Right ventricle myocardium inferior (tissue), 1 donor: ENCODE data around the gene TBC1D8. TPM values are rescaled to one million over a fixed set of nuclear protein-coding genes. Genes with fewer than 3 reads are reported as not detected.
A peak's percentile ranks its signal among the peaks of the same experiment; 100 is the strongest.

Experiments
- ATAC-seq: fragments of 200-7000 bp; cut with Tn5 transposase; one replicate; pipeline ENCODE4 v1.9.1; 2020; ENCODE audit warnings: mild to moderate bottlenecking, moderate library complexity
- DNase-seq: peaks from one replicate; pipeline ENCODE4 v3.0.0; 2021; ENCODE audit errors: missing footprints
- intact Hi-C: fragments of 100-400 bp; cut with DNase I; formaldehyde crosslinking; loops from one replicate; pipeline ENCODE4 v1.11.0; 2022
- total RNA-seq: library from RNA; stranded (reverse); fragmentation: NEBNext Ultra II Directional; extraction: Animal tissue kit (Norgen Biotek cat#: 25700); gene quantifications from one replicate; pipeline ENCODE4 v1.2.1, GENCODE V29; 2021
- donor health status: DM: no; HTN: yes; CAD: no; lungs with severe emphysema.

TBC1D8 gene
- total RNA-seq, 1 donor from 2014 or later, result 37.9 TPM

DNA sequence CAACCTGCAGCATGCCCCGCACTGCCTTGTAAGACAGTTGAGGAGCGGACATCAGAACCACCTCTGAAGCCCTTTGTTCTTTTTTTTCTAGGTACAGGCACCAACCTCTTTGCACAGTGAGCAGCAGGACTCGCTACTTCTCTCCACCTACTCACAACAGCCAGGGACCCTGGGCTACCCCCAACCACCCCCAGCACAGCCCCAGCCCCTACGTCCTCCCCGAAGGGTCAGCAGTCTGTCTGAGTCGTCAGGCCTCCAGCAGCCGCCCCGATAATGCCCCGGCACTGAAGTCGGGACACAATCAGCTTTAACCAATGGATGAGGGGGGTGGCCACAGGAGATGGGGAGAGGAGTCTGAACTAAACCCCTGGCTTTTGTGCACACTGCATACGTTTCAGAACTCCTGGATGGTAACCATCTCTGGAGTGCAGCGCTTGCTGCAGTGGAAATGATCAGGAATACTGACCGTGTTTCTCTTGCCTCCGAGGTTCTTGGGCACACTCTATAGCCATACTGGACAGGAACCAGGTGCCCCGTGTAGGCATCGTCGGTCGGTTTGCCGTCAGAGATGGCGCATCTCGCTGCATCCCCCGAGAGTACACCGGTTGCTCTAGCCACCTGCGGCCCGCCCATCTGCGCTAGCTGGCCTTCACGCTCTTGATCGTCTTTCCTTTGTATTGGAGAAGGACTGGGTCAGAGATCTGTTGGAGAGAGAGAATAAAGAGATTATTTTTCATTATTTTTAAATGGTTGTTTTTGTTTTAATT is 155.7 kb downstream of the TBC1D8 start:
- intact Hi-C loops, result no loop called here
- ATAC-seq (no peak), DNase-seq (no peak)

- intact Hi-C loops, result no loop called here
- no peak for ATAC-seq
These were observed 157.9 kb downstream of the TBC1D8 start for GRCh38 chr2:100993294-100993693.

GRCh38 chr2:100992262-100992661 is 158.9 kb downstream of the TBC1D8 start:
- ATAC-seq (no peak), DNase-seq (no peak)
- intact Hi-C loops, result no loop called here

More at GRCh38 chr2:100993294-100993693, 157.9 kb downstream of the TBC1D8 start:
- no peak for DNase-seq

GRCh38 chr2:100991404-100991773 is 159.8 kb downstream of the TBC1D8 start:
- no peak for ATAC-seq
- intact Hi-C loops, result no loop called here
- DNase-seq, result no peak

DNA sequence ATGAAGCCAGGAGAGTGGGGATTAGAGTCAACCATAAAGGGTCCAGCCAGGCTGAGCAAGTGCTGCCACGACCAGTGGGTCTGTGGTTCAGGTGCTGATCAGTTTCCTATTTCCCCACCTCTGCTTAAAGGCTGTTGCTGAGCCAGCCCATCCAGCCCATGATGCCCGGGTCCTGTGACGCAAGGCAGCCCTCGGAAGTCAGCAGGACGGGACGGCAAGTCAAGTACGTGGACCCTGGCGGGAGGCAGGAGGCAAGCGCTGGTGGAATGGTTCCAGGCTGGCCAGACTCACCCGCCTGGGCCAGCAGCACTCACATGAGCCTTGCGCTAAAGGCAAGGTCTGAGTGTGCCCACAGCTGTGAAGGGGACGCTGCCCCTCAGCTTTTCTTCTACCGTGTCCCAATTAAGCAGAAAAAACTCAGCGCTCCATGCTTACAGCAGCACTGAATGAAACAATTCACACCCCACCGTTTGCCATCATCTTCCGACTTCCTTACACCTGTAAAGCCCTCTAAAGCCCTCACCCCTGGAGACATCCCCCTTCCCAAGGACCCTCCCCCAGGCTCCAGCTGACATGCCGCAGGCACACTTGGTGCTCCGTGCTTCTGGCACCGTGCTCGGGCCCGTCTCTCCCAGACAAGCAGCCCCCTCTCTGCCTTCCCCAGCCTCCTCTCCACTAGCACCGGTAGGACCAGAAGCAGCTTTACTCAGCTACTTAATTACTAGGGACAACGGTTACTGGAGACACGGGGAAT is 160.4 kb downstream of the TBC1D8 start:
- DNase-seq (no peak), ATAC-seq (no peak)
- intact Hi-C loops, result no loop called here

DNA sequence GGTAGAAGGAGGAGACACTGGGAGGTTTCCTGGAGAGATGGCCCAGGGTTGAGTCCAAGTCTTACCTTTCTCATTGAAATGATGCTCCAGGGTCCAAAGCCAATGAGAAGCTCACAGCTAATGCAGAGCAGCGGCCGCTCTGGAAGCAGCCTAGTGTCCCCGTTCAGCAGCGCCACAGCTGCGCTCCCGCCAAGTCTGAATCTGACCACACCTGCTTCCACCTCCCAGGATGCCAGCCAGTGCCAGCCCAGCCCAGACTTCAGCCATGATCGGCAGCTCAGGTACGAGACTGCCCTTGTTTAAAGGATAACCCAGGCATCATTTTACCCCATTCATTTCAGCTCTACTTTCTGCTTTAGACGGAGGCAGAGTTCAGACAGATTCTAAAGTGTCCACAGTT is 161.0 kb downstream of the TBC1D8 start:
- no peak for ATAC-seq

GRCh38 chr2:100989666-100990065 is 161.5 kb downstream of the TBC1D8 start:
- DNase-seq, result no peak
- intact Hi-C loops, result loop anchor here (5.0 kb wide), 1 partner anchor 167 kb away; the partner anchor contains the start of gene NPAS2
- ATAC-seq, result no peak

More for the DNA sequence above, 161.0 kb downstream of the TBC1D8 start:
- intact Hi-C loops, result no loop called here
- no peak for DNase-seq

DNA sequence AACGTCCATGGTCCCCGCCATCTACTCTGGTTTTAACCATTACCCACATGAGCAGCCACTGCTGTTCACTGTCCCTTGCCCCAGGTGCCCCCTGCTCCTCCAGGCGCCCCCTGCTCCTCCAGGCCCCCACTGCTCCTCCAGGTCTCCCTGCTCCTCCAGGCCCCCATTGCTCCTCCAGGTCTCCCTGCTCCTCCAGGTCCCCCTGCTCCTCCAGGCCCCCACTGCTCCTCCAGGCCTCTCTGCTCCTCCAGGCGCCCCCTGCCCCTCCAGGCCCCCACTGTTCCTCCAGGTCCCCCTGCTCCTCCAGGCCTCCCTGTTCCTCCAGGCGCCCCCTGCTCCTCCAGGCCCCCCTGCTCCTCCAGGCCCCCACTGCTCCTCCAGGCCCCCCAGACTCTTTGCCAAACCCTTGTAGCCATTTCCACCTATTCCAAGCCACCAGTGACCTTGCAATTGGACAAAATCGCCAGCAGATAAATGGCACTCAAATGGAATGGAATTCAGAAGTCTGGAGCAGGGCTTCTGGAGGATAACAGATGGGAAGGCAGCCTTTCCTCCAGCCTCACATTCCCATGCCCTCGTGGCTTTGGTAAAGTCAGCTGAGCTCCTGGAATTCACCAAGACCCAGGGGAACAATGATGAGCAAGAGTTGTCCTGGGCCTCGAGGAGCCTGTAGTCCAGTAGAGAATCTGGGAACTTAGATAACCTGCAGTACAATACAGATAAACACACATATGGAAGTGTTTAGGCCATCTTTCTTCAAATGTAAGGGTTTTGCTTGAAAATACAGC is 162.4 kb downstream of the TBC1D8 start:
- no peak for DNase-seq
- intact Hi-C loops, result loop anchor here (5.0 kb wide), 1 partner anchor 167 kb away; the partner anchor contains the start of gene NPAS2
- ATAC-seq, result no peak

- intact Hi-C loops, result loop anchor here (5.0 kb wide), 1 partner anchor 166 kb away; the partner anchor contains the start of gene NPAS2
- DNase-seq, result no peak
- ATAC-seq, result no peak
These were observed 163.2 kb downstream of the TBC1D8 start for GRCh38 chr2:100987974-100988373.

DNA sequence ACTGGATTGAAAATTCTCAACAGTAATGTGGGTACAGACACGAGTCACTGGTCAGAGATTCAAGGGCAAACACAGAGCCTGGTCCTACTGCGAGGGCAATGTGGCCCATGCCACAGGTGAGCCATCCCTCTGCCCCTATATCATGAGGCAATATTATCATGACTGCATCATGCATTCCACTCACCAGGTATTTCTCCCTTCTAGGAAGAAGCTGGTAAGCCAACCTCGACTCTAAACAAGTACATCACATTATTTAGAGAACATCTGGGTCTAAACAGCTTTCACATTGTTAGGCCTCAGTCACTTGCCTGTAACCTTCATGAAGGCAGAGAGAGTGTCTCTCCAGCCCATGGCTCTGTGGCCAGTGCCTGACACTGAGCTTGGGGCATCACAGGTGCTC is 163.6 kb downstream of the TBC1D8 start:
- DNase-seq (no peak), ATAC-seq (no peak)
- intact Hi-C loops, result loop anchor here (5.0 kb wide), 1 partner anchor 165 kb away; the partner anchor contains the start of gene NPAS2

- intact Hi-C loops, result loop anchor here (5.0 kb wide), 1 partner anchor 164 kb away; the partner anchor contains the start of gene NPAS2
- ATAC-seq, result no peak
These were observed 165.0 kb downstream of the TBC1D8 start for GRCh38 chr2:100986157-100986556.

GRCh38 chr2:100984892-100985307 is 166.3 kb downstream of the TBC1D8 start:
- peak; percentile 66 for ATAC-seq
- peak; percentile 90 for DNase-seq
- intact Hi-C loops, result loop anchor here (1.0 to 5.0 kb wide), 3 partner anchors 163 to 378 kb away; partner anchors contain the start of gene NPAS2

More at GRCh38 chr2:100986157-100986556, 165.0 kb downstream of the TBC1D8 start:
- DNase-seq, result no peak

GRCh38 chr2:100983684-100984310 is 167.4 kb downstream of the TBC1D8 start:
- intact Hi-C loops, result loop anchor here (2.0 kb wide), 1 partner anchor 377 kb away; no protein-coding TSS in a partner anchor
- DNase-seq (no peak), ATAC-seq (no peak)

- no peak for DNase-seq
- intact Hi-C loops, result no loop called here
These were observed 168.0 kb downstream of the TBC1D8 start for GRCh38 chr2:100983201-100983600.

GRCh38 chr2:100982431-100982861 is 168.7 kb downstream of the TBC1D8 start:
- ATAC-seq, result no peak
- DNase-seq, result no peak
- intact Hi-C loops, result no loop called here

More at GRCh38 chr2:100983201-100983600, 168.0 kb downstream of the TBC1D8 start:
- no peak for ATAC-seq

DNA sequence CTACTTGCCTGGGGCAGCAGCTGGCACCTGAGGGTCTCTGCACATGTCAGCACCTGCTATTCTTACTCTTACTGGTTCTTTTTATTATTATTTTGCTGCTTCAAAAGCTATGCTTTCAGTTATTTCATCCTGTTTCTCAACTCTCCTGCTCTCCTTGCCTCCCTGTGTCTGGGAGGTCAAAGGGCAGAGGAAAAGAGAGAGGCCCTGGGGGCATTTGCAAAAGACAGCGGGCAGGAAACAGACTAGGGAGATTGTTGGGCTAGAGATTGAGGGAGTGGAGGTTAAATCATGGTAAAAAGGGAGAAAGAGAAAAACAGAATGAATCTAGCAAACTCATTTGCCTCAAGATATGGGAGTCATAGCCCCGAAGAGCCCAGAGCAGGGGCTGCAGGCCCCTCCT is 170.2 kb downstream of the TBC1D8 start:
- no peak for ATAC-seq
- DNase-seq, result no peak
- intact Hi-C loops, result no loop called here

DNA sequence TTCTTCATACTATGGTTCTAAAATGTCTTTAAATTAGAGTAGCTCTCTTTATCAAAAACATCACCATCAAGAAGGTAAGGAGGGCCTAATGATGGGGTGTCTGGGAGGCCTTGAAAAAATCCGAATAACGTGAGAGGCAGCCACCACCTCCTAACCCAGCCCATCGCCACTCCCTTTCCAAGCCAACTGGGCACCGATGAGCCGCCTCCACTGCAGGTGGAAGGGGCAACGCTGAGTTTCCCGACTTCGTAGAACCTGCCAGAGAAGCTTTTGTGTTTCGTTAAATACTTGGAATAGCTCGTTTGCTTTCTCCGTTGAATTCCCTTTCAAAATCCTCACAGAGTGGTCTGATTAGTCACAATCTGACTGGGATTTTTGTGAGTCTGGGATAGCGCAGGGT is 171.1 kb downstream of the TBC1D8 start:
- intact Hi-C loops, result no loop called here
- no peak for ATAC-seq
- no peak for DNase-seq

DNA sequence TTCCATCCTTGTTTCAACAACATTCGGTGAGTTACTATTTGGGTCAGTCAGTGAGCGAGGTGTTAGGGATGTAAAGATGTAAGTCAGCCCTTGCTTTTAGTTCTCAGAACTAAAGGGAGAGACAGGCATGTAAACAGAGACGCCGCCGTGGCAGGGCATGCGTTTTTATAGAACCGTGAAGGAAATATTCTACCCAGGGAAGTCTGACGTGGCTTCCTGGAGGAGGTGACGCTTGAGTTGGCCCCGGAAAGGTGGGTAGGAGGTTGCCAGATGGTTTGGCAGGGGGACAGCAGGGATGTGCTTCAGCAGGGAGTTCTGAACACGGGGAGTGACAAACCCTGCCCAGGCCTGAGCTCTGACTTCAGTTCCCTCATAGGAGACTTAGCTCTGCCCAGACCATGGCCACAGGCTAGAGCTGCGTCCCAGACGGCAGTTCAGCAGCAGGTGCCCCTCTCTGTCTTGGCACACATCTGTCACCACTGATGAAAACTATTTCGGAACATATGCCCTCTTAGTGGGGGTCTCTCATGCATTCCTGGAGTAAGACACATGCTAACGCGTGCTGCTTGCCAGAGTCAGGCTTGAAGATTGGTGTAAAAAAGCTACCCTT is 172.5 kb downstream of the TBC1D8 start:
- no peak for DNase-seq
- ATAC-seq, result no peak
- intact Hi-C loops, result no loop called here
